H9 (cell line): ENCODE data around the gene SLC4A2. TPM values are rescaled to one million over a fixed set of nuclear protein-coding genes. Genes with fewer than 3 reads are reported as not detected.

Source experiments
- DNase-seq: peaks from one replicate; pipeline ENCODE4 v3.0.0-alpha.2; 2017
- H2AFZ ChIP-seq: one replicate; pipeline ENCODE4 v1.6.1; 2013; ENCODE audit warnings: mild to moderate bottlenecking, low read length, control low read depth, moderate library complexity
- H2AK5ac ChIP-seq: 2 replicates; pipeline ENCODE4 v1.6.1; 2013; ENCODE audit warnings: low read length, control low read depth, mixed read lengths; ENCODE audit not compliant: insufficient read length
- H2BK120ac ChIP-seq: one replicate; pipeline ENCODE4 v1.6.1; 2013; ENCODE audit warnings: low read depth, mild to moderate bottlenecking, low read length, control low read depth, inconsistent platforms; ENCODE audit not compliant: poor library complexity, severe bottlenecking
- H2BK12ac ChIP-seq: 2 replicates; pipeline ENCODE4 v1.6.1; 2013; ENCODE audit warnings: low read length, control low read depth, mixed read lengths, low read depth; ENCODE audit not compliant: insufficient read length
- H2BK15ac ChIP-seq: 2 replicates; pipeline ENCODE4 v1.6.1; 2013; ENCODE audit warnings: low read depth, low read length, control low read depth
- H2BK20ac ChIP-seq: one replicate; pipeline ENCODE4 v1.6.1; 2013; ENCODE audit warnings: low read depth, mild to moderate bottlenecking, low read length, control low read depth, inconsistent platforms; ENCODE audit not compliant: poor library complexity, severe bottlenecking
- H2BK5ac ChIP-seq: 2 replicates; pipeline ENCODE4 v1.6.1; 2013; ENCODE audit warnings: low read length, control low read depth, mixed read lengths; ENCODE audit not compliant: insufficient read length
- H3K14ac ChIP-seq: 2 replicates; pipeline ENCODE4 v1.6.1; 2013; ENCODE audit warnings: low read length, control low read depth; ENCODE audit not compliant: insufficient read depth
- H3K18ac ChIP-seq: 2 replicates; pipeline ENCODE4 v1.6.1; 2013; ENCODE audit warnings: low read depth, mild to moderate bottlenecking, mixed read lengths, low read length, control low read depth; ENCODE audit not compliant: insufficient read length
- H3K23ac ChIP-seq: 2 replicates; pipeline ENCODE4 v1.6.1; 2013; ENCODE audit warnings: low read length, control low read depth, mixed read lengths, low read depth; ENCODE audit not compliant: insufficient read length
- H3K23me2 ChIP-seq: 2 replicates; pipeline ENCODE4 v1.6.1; 2013; ENCODE audit warnings: low read depth, mild to moderate bottlenecking, mixed read lengths, low read length, control low read depth; ENCODE audit not compliant: insufficient read length, poor library complexity, severe bottlenecking
- H3K27ac ChIP-seq: 2 replicates; pipeline ENCODE4 v1.5.1; 2013; ENCODE audit warnings: low read length, control low read depth, mixed read lengths, low read depth; ENCODE audit not compliant: insufficient read length
- H3K27me3 ChIP-seq: 2 replicates; pipeline ENCODE4 v1.6.1; 2013; ENCODE audit warnings: low read length, control low read depth, inconsistent platforms; ENCODE audit not compliant: insufficient read depth
- H3K4ac ChIP-seq: 2 replicates; pipeline ENCODE4 v1.6.1; 2013; ENCODE audit warnings: low read depth, mild to moderate bottlenecking, control low read depth, inconsistent platforms, low read length, moderate library complexity
- H3K4me1 ChIP-seq: 2 replicates; pipeline ENCODE4 v1.6.1; 2013; ENCODE audit warnings: low read length, control low read depth, inconsistent platforms; ENCODE audit not compliant: insufficient read depth
- H3K4me2 ChIP-seq: 2 replicates; pipeline ENCODE4 v1.6.1; 2013; ENCODE audit warnings: low read length, control low read depth, mixed read lengths; ENCODE audit not compliant: insufficient read length, insufficient read depth
- H3K56ac ChIP-seq: 2 replicates; pipeline ENCODE4 v1.6.1; 2013; ENCODE audit warnings: low read depth, mild to moderate bottlenecking, mixed read lengths, low read length, control low read depth; ENCODE audit not compliant: insufficient read length
- H3K79me1 ChIP-seq: 2 replicates; pipeline ENCODE4 v1.6.1; 2013; ENCODE audit warnings: low read depth, mild to moderate bottlenecking, moderate library complexity, low read length, control low read depth, inconsistent platforms; ENCODE audit not compliant: insufficient read depth, poor library complexity, severe bottlenecking
- H3K79me2 ChIP-seq: 2 replicates; pipeline ENCODE4 v1.6.1; 2013; ENCODE audit warnings: low read length, control low read depth, inconsistent platforms; ENCODE audit not compliant: insufficient read depth
- H3K9ac ChIP-seq: 2 replicates; pipeline ENCODE4 v1.6.1; 2013; ENCODE audit warnings: low read length, control low read depth, mixed read lengths; ENCODE audit not compliant: insufficient read length; ENCODE audit errors: extremely low read depth
- H3K9me3 ChIP-seq: one replicate; pipeline ENCODE4 v1.6.1; 2013; ENCODE audit warnings: low read depth, low read length, inconsistent platforms; ENCODE audit not compliant: control insufficient read depth
- H3T11ph ChIP-seq: one replicate; pipeline ENCODE4 v1.6.1; 2013; ENCODE audit warnings: mild to moderate bottlenecking, low read length, control low read depth, inconsistent platforms
- H4K20me1 ChIP-seq: one replicate; pipeline ENCODE4 v1.6.1; 2013; ENCODE audit not compliant: control insufficient read depth, insufficient read length, insufficient read depth
- H4K5ac ChIP-seq: 2 replicates; pipeline ENCODE4 v1.6.1; 2013; ENCODE audit warnings: low read depth, mild to moderate bottlenecking, mixed read lengths, low read length, control low read depth; ENCODE audit not compliant: insufficient read length
- H4K8ac ChIP-seq: replicated peaks from 2 replicates; pipeline ENCODE4 v1.6.1; 2013; ENCODE audit warnings: low read length, control low read depth, mixed read lengths, low read depth; ENCODE audit not compliant: insufficient read length
- H4K91ac ChIP-seq: 2 replicates; pipeline ENCODE4 v1.6.1; 2013; ENCODE audit warnings: low read depth, mild to moderate bottlenecking, moderate library complexity, mixed read lengths, low read length, control low read depth; ENCODE audit not compliant: insufficient read length
- H3K27ac Mint-ChIP-seq, 3 experiments: 2 replicates in 2 of 3; 3 replicates in 1 of 3; pipeline ENCODE4 v1.8.0; 2020 to 2021; ENCODE audit warnings: mixed read lengths in 3 of 3, mild to moderate bottlenecking in 1 of 3, moderate library complexity in 1 of 3
- H3K27me3 Mint-ChIP-seq: 2 replicates; pipeline ENCODE4 v1.8.0; 2021; ENCODE audit warnings: low read depth, mild to moderate bottlenecking, moderate library complexity, mixed read lengths
- H3K36me3 Mint-ChIP-seq, 3 experiments: 2 replicates in 2 of 3; 3 replicates in 1 of 3; pipeline ENCODE4 v1.8.0; 2020 to 2021; ENCODE audit warnings: low read depth in 3 of 3, mixed read lengths in 3 of 3; ENCODE audit not compliant: insufficient read depth in 1 of 3
- H3K4me1 Mint-ChIP-seq, 2 experiments: 2 replicates each; pipeline ENCODE4 v1.8.0; 2020; ENCODE audit warnings: mixed read lengths in 2 of 2
- H3K4me3 Mint-ChIP-seq, 2 experiments: 2 replicates in 1 of 2; 3 replicates in 1 of 2; pipeline ENCODE4 v1.8.0; 2020 to 2021; ENCODE audit warnings: mild to moderate bottlenecking in 2 of 2, mixed read lengths in 2 of 2, moderate library complexity in 1 of 2
- H3K9me3 Mint-ChIP-seq, 2 experiments: 2 replicates in 1 of 2; 3 replicates in 1 of 2; pipeline ENCODE4 v1.8.0; 2020; ENCODE audit warnings: mild to moderate bottlenecking in 2 of 2, mixed read lengths in 2 of 2, moderate library complexity in 1 of 2
- CTCF ChIP-seq: fragments of 200-600 bp; sonication (generic); conservative IDR thresholded peaks from 3 replicates; pipeline ENCODE4 v1.8.0; 2021; ENCODE audit warnings: antibody characterized with exemption, mild to moderate bottlenecking
- WGBS: extraction: QIAGEN DNeasy Blood & Tissue Kit; methylation state at CpG from one replicate; pipeline ENCODE4 v1.1.7; 2013; ENCODE audit warnings: missing lambda C conversion rate, low lambda C conversion rate, mixed read lengths; ENCODE audit not compliant: insufficient read length; ENCODE audit errors: extremely low coverage; 5-methylcytosine and 5-hydroxymethylcytosine counted together
- total RNA-seq: library from RNA; stranded (reverse); gene quantifications from 2 replicates; pipeline ENCODE4 v1.2.1, GENCODE V29; 2021

SLC4A2 gene
- total RNA-seq, 1 experiment from 2014 or later = 136 TPM

- Histone ChIP-seq H2BK5ac (no peak within 1 kb of the TSS), H3K56ac (no peak within 1 kb of the TSS), H2AK5ac (no peak within 1 kb of the TSS), H4K20me1 (no peaks in the 10 kb centered on the region), H2BK20ac (no peak within 1 kb of the TSS), H3K23me2 (peaks cover 20% of the 10 kb centered on the region), H2BK12ac (no peak within 1 kb of the TSS), H4K91ac (no peak within 1 kb of the TSS), H3K79me1 (peaks cover under 1% of the 10 kb centered on the region), H2BK15ac (no peak within 1 kb of the TSS), H3K9me3 (no peaks in the 10 kb centered on the region), H3K18ac (no peak within 1 kb of the TSS), H2BK120ac (no peak within 1 kb of the TSS), H3K14ac (no peak within 1 kb of the TSS), H3K79me2 (peaks cover 2% of the 10 kb centered on the region; the same call in 1 of the 2 replicates), H2AFZ (no peak within 1 kb of the TSS), H3K27me3 (no peaks in the 10 kb centered on the region; the same call in 1 of the 2 replicates), H4K5ac (no peak within 1 kb of the TSS), H3K27ac (no peak within 1 kb of the TSS), H4K8ac (no peak within 1 kb of the TSS), H3K4ac (no peak within 1 kb of the TSS), H3K4me2 (peak within 1 kb of the TSS; percentile 88), H3K4me1 (peaks cover 2% of the 10 kb centered on the region; the same call in 1 of the 2 replicates), H3K9ac (no peak within 1 kb of the TSS), H3K23ac (no peak within 1 kb of the TSS), H3T11ph (no peak within 1 kb of the TSS)
- Mint-ChIP-seq H3K27me3 (peaks cover 11% of the 10 kb centered on the region), H3K36me3 (peaks cover 0 to 6% (median 5%) of the 10 kb centered on the region in 3 experiments; a peak in 5 of 7 replicates), H3K4me3 (peak within 1 kb of the TSS; percentile 86 to 87), H3K27ac (peak within 1 kb of the TSS in 2 of 3 experiments; percentile 89; a peak in 2 of 7 replicates), H3K9me3 (no peaks in the 10 kb centered on the region; a peak in 1 of 5 replicates), H3K4me1 (peaks cover 34 to 44% of the 10 kb centered on the region in 2 experiments)
- TF ChIP-seq CTCF = no peak
- peak; percentile 70 for DNase-seq
- WGBS = no CpG with 5 or more reads among the region's 69 CpGs
These were observed 23.9 kb downstream of the SLC4A2 start, which contains the start of gene TMUB1 for GRCh38 chr7:151083071-151083823. Gene TMUB1, minus strand, starts transcription at chr7:151083493. Its CDS starts 930 bp downstream, at chr7:151082563.
